Uterus (tissue), 4 donors: Measurements from ENCODE around the gene CCL11. TPM values are rescaled to one million over a fixed set of nuclear protein-coding genes. Genes with fewer than 3 reads are reported as not detected.

Source experiments
- DNase-seq, 2 donors: peaks; one replicate each; pipeline ENCODE4 v3.0.0-alpha.2; 2019 to 2020
- H3K27ac ChIP-seq, 2 donors: fragments of 200-600 bp; sonication (generic); 1 replicate in 1 of 2; 2 replicates in 1 of 2; pipeline ENCODE4 v1.5.1; 2016 to 2018
- H3K27me3 ChIP-seq, 2 donors: fragments of 200-600 bp; sonication (generic); one replicate each; pipeline ENCODE4 v1.5.1; 2018 to 2019; ENCODE audit warnings: control low read depth in 1 of 2
- H3K36me3 ChIP-seq, 2 donors: fragments of 200-600 bp; sonication (generic); one replicate each; pipeline ENCODE4 v1.5.1; 2019; ENCODE audit warnings: control low read depth in 1 of 2
- H3K4me1 ChIP-seq, 2 donors: fragments of 200-600 bp; sonication (generic); one replicate each; pipeline ENCODE4 v1.5.1; 2018 to 2019; ENCODE audit warnings: control low read depth in 1 of 2
- H3K4me3 ChIP-seq, 2 donors: fragments of 200-600 bp; sonication (generic); 1 replicate in 1 of 2; 2 replicates in 1 of 2; pipeline ENCODE4 v1.5.1; 2018 to 2019; ENCODE audit warnings: mild to moderate bottlenecking in 1 of 2
- H3K9me3 ChIP-seq, 2 donors: fragments of 200-600 bp; sonication (generic); one replicate each; pipeline ENCODE4 v1.5.1; 2019; ENCODE audit warnings: control low read depth in 1 of 2
- POLR2A ChIP-seq, 2 donors: fragments of 450-650 bp; IDR thresholded peaks; one replicate each; pipeline ENCODE4 v1.6.1; 2016; ENCODE audit warnings: antibody characterized with exemption in 2 of 2, mild to moderate bottlenecking in 1 of 2, moderate library complexity in 1 of 2
- intact Hi-C: fragments of 100-400 bp; cut with DNase I; formaldehyde crosslinking; loops from one replicate; pipeline ENCODE4 v1.15.1; 2023; ENCODE audit warnings: low total_unique reads
- total RNA-seq, 4 donors: library from RNA; depleted of rRNA in 3 of 4; stranded (reverse); fragments of >200 nt in 3 of 4; gene quantifications; one replicate each; pipeline versions ENCODE4 v1.1.0 to v1.2.4, GENCODE V29; 2014 to 2023
- TF ChIP-seq, protein P1 (sequence below), 4 experiments: fragments of 200-600 bp in 2 of 4; fragments of 450-650 bp in 2 of 4; sonication (generic) in 2 of 4; IDR thresholded peaks; one replicate each; pipeline ENCODE4 v1.5.1; 2016 to 2019; ENCODE audit warnings: antibody characterized with exemption in 4 of 4, mild to moderate bottlenecking in 2 of 4, moderate library complexity in 1 of 4
- donor health status: DM: yes; HTN: yes; CAD: no.

CCL11 gene
- total RNA-seq, 4 donors from 2014 or later: 4.9 TPM; not detected in 3

GRCh38 chr17:34255841-34256240 lies 29.7 kb upstream of the CCL11 start:
- no peaks in the 10 kb centered on the region for H3K36me3 ChIP-seq
- H3K4me1 ChIP-seq: peaks cover 18 to 35% of the 10 kb centered on the region in 2 donors
- peak overlapping the region in 1 of 2 donors; percentile 28 for H3K4me3 ChIP-seq
- H3K27me3 ChIP-seq: no peaks in the 10 kb centered on the region
- peak overlapping the region; percentile 80 to 88 for H3K27ac ChIP-seq
- TF ChIP-seq, protein P1, sequence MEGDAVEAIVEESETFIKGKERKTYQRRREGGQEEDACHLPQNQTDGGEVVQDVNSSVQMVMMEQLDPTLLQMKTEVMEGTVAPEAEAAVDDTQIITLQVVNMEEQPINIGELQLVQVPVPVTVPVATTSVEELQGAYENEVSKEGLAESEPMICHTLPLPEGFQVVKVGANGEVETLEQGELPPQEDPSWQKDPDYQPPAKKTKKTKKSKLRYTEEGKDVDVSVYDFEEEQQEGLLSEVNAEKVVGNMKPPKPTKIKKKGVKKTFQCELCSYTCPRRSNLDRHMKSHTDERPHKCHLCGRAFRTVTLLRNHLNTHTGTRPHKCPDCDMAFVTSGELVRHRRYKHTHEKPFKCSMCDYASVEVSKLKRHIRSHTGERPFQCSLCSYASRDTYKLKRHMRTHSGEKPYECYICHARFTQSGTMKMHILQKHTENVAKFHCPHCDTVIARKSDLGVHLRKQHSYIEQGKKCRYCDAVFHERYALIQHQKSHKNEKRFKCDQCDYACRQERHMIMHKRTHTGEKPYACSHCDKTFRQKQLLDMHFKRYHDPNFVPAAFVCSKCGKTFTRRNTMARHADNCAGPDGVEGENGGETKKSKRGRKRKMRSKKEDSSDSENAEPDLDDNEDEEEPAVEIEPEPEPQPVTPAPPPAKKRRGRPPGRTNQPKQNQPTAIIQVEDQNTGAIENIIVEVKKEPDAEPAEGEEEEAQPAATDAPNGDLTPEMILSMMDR (IDR thresholded peaks at IDR 0.05): no peak
- TF ChIP-seq POLR2A (IDR thresholded peaks at IDR 0.05): no peak
- intact Hi-C loops: no loop called here
- no peaks in the 10 kb centered on the region for H3K9me3 ChIP-seq
- no peak for DNase-seq

DNA sequence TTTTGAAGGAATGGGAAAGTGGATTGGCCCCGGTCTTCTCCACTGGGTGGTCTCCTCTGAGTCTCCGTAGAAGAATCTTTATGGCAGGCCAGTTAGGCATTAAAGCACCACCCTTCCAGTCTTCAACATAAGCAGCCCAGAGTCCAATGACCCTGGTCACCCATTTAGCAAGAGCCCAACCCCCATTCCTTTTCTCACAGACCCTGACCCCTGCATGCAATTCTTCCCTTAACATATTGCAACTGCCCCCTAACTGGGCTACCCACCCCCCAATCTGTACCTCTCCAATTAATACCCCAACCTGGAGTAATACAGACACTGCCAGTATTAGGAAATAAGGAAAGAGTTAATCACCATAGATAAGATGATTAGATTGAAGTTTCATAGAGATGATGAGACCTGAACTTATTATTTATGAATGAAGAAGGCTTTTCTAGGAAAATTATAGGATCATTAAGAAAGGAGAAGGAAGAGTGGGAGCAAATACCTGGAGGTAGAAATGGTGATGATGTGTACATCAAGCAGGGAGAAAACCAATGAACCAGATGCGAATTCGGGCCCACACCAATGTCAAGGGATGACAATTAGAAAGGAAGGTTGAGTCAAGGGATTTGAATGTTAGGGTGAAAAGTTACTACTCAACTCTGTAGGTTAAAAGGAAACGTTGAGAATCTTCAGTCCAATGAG lies 28.1 kb upstream of the CCL11 start:
- DNase-seq: no peak
- Histone ChIP-seq H3K4me1 (peaks cover 7 to 26% of the 10 kb centered on the region in 2 donors), H3K36me3 (no peaks in the 10 kb centered on the region), H3K4me3 (no peak overlapping the region), H3K27ac (no peak overlapping the region), H3K9me3 (no peaks in the 10 kb centered on the region), H3K27me3 (no peaks in the 10 kb centered on the region)
- no peak for TF ChIP-seq POLR2A (IDR thresholded peaks at IDR 0.05)
- TF ChIP-seq, protein P1 (IDR thresholded peaks at IDR 0.05): no peak
- intact Hi-C loops: no loop called here

GRCh38 chr17:34257986-34258326 lies 27.6 kb upstream of the CCL11 start:
- Histone ChIP-seq H3K36me3 (no peaks in the 10 kb centered on the region), H3K4me1 (peaks cover 3 to 20% of the 10 kb centered on the region in 2 donors), H3K27me3 (no peaks in the 10 kb centered on the region), H3K9me3 (no peaks in the 10 kb centered on the region), H3K27ac (no peak overlapping the region), H3K4me3 (no peak overlapping the region)
- no peak for DNase-seq
- TF ChIP-seq POLR2A (IDR thresholded peaks at IDR 0.05): no peak
- TF ChIP-seq, protein P1 (IDR thresholded peaks at IDR 0.05): no peak
- intact Hi-C loops: no loop called here

DNA sequence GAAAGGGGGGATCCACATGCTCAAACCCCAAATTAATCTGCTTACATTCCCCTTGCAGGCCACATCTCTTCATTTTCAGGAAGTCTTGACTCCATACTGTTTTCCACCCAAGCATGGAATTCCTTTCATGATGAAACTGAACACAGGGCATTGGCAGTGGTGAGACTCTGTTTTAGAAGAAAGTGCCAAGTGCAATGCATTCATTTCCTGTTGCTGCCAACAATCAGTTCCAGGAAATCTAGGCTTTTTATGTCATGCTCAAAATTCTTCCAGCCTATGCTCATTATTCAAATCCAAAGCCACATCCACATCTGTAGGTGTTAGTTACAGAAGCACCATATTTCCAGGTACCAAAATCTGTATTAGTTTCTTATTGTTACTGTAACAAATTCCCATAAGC lies 26.4 kb upstream of the CCL11 start:
- TF ChIP-seq, protein P1 (IDR thresholded peaks at IDR 0.05): no peak
- TF ChIP-seq POLR2A (IDR thresholded peaks at IDR 0.05): no peak
- intact Hi-C loops: no loop called here
- Histone ChIP-seq H3K9me3 (no peaks in the 10 kb centered on the region), H3K4me3 (no peak overlapping the region), H3K27ac (no peak overlapping the region), H3K4me1 (peaks cover 0 to 9% of the 10 kb centered on the region in 2 donors), H3K27me3 (no peaks in the 10 kb centered on the region), H3K36me3 (no peaks in the 10 kb centered on the region)
- no peak for DNase-seq

DNA sequence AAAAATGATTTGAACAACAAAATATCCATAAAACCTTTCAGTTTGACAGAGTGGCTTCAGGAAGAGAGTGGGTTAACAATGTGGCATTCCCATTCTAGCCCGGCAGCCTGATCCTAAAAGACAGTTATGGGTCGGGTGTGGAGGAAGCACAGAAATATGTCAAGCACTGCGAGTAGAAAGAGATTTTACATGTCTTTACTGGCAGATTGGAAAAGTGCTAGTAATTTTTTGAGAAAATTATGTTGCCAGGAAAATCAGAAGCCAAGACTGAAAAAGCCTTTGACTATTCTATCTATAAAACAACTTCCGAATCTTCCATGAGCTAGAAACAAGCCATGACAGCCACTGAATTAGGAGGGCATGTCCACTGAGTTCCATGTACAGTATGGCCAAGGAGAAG lies 24.7 kb upstream of the CCL11 start:
- Histone ChIP-seq H3K27ac (no peak overlapping the region), H3K9me3 (no peaks in the 10 kb centered on the region), H3K4me3 (no peak overlapping the region), H3K27me3 (no peaks in the 10 kb centered on the region), H3K36me3 (no peaks in the 10 kb centered on the region), H3K4me1 (no peaks in the 10 kb centered on the region)
- TF ChIP-seq, protein P1 (IDR thresholded peaks at IDR 0.05): no peak
- intact Hi-C loops: no loop called here
- DNase-seq: no peak
